ENCODE results near the gene TMEM63A. TPM values are rescaled to one million over a fixed set of nuclear protein-coding genes. Genes with fewer than 3 reads are reported as not detected.
A peak's percentile ranks its signal among the peaks of the same experiment; 100 is the strongest.

The TMEM63A gene
- total and polyA plus RNA-seq, 2 of the 13 experiments (the other 11 are each of a cell fraction or from before 2014, with no cell fraction given), result 23.9 to 53.3 TPM

DNA sequence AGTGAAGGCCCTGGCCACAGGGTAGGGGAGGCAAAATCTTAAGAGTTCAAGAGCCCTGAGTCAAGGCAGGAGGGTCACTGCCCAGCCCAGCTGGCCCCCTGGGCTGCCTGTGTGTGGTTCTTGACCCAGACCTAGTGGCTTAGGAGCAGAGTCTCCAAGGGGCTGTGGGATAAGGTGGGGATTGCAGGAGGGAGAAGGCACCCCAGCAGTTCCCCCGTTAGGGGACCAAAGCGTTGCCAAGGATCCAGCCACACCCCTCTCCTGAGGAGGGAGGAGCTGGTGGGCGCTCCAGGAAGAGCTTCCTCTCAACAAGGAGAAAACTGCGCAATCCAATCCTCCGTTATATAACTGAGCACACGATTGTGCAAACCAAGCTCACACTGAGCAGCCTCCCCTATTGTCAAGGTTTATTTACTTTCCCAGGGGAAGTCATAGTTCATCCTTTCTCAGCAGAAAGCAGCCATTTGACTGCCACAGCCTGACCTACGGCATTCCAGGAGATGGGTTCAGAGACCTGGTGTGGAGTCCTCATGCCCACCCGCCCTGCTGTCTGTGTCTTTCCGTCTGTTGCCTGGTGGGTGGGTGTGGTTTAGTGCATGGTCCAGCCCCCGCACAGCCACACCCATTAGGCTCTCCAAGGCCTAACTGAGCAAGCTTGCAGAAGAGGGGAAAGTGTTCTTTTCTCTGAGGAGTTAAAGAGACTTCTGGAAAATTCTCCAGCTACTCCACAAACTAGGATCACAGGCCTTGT lies 68.8 kb downstream of the TMEM63A start (continued):
- TF ChIP-seq, protein P1, sequence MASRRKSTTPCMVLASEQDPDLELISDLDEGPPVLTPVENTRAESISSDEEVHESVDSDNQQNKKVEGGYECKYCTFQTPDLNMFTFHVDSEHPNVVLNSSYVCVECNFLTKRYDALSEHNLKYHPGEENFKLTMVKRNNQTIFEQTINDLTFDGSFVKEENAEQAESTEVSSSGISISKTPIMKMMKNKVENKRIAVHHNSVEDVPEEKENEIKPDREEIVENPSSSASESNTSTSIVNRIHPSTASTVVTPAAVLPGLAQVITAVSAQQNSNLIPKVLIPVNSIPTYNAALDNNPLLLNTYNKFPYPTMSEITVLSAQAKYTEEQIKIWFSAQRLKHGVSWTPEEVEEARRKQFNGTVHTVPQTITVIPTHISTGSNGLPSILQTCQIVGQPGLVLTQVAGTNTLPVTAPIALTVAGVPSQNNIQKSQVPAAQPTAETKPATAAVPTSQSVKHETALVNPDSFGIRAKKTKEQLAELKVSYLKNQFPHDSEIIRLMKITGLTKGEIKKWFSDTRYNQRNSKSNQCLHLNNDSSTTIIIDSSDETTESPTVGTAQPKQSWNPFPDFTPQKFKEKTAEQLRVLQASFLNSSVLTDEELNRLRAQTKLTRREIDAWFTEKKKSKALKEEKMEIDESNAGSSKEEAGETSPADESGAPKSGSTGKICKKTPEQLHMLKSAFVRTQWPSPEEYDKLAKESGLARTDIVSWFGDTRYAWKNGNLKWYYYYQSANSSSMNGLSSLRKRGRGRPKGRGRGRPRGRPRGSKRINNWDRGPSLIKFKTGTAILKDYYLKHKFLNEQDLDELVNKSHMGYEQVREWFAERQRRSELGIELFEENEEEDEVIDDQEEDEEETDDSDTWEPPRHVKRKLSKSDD (CRISPR knock-in tag; IDR thresholded peaks at IDR 0.05; ENCODE audit: low read depth), result peak; percentile 63; the same call in 1 of the 2 replicates
- TF ChIP-seq ATF1 (CRISPR knock-in tag; IDR thresholded peaks at IDR 0.05), result peak; percentile 43; the same call in 1 of the 2 replicates

DNA sequence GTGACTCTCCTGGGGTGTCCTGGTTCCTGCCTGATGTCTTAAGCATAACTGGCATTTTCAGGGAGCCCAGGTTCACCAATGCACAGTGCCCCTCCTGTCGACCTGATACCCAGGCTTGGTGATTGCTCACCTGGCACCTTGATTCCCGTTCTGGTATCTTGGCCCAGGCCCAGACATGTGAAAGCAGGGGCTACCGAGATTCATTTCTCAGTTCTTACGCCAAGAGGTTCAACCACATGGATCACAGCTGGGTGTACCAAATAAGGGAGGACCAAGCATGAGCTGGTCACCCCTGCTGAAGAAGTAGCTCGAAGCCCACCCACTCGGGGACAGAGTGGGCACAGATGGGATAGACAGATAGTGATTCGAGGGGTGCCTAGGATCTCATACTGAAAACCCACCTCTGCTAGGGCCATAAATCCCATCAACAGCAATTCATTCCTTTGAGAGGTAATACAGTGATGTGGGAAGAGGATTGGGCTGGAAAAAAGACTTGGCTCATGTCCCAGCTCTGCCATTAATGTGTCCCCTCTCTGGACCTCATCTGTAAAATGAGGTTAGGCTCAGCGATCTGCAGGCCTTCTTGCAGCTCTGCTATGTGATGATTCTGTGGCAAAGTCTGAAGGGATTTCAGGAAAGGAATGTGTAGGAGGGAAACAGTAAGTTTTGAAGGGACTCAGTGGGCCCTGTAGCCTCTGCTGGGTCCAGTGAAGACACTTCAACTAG lies 69.5 kb downstream of the TMEM63A start:
- Histone ChIP-seq H3K4me3 (replicated peaks in 1 of 3; ENCODE audit: insufficient read depth in 1 of 3, low read depth in 2 of 3, low read length in 3 of 3) (peak overlapping the region in 2 of 3 experiments; percentile 11 to 87; a peak in 2 of 6 replicates), H3K36me3 (replicated peaks in 1 of 2; ENCODE audit: control insufficient read depth in 1 of 2, insufficient read depth in 2 of 2, low read length in 2 of 2) (peaks cover 0 to 1% of the 10 kb centered on the region in 2 experiments; a peak in 1 of 5 replicates), H2AFZ (ENCODE audit: low read length) (no peak overlapping the region), H3K4me2 (ENCODE audit: low read depth, low read length) (peak overlapping the region; percentile 93), H3K27me3 (ENCODE audit: control insufficient read depth in 1 of 2, insufficient read depth in 2 of 2, low read length in 2 of 2) (no peaks in the 10 kb centered on the region), H3K79me2 (ENCODE audit: insufficient read depth, low read length) (peaks cover 40% of the 10 kb centered on the region), H3K9me3 (ENCODE audit: low read length) (no peaks in the 10 kb centered on the region), H3K4me1 (ENCODE audit: insufficient read depth, low read length) (peaks cover 74% of the 10 kb centered on the region), H3K9ac (ENCODE audit: insufficient read depth, low read depth, low read length) (peak overlapping the region; percentile 38), H4K20me1 (ENCODE audit: insufficient read depth, low read length) (no peaks in the 10 kb centered on the region), H3K27ac (ENCODE audit: extremely low read length, insufficient read depth, low read length) (peak overlapping the region; percentile 72)
- no TSS peak for BruUV-seq (replicated peaks)
- in situ Hi-C loops (cut with HindIII; ENCODE audit: extremely low pct_ligation_motif_present, low pct_unique_long_range_greater_than_20kb), result no loop called here
- FAIRE-seq (peak; percentile 55), ATAC-seq (peak; percentile 4), DNase-seq (ENCODE audit: low spot score) (no peak)
- CTCF ChIA-PET (ENCODE audit: low intra/inter-chr PET ratio, low total read pairs), result no interaction called here
- WGBS (ENCODE audit: low lambda C conversion rate), result 68% methylated on average over 6 of the region's 8 CpGs
- intact Hi-C loops (cut with micrococcal nuclease; ENCODE audit: unreplicated experiment), result loop anchor here (1.0 to 2.0 kb wide), 3 partner anchors 32 to 70 kb away; partner anchors contain the start of genes SRP9 and TMEM63A
- TF ChIP-seq, protein P2, sequence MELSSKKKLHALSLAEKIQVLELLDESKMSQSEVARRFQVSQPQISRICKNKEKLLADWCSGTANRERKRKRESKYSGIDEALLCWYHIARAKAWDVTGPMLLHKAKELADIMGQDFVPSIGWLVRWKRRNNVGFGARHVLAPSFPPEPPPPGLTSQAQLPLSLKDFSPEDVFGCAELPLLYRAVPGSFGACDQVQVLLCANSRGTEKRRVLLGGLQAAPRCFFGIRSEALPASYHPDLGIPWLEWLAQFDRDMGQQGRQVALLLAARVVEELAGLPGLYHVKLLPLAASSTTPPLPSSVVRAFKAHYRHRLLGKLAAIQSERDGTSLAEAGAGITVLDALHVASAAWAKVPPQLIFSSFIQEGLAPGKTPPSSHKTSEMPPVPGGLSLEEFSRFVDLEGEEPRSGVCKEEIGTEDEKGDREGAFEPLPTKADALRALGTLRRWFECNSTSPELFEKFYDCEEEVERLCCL (CRISPR knock-in tag; IDR thresholded peaks at IDR 0.05; ENCODE audit: borderline replicate concordance), result 0 out of 2 replicates have a peak, but pooled peaks have one; percentile 3
- TF ChIP-seq, protein P3, sequence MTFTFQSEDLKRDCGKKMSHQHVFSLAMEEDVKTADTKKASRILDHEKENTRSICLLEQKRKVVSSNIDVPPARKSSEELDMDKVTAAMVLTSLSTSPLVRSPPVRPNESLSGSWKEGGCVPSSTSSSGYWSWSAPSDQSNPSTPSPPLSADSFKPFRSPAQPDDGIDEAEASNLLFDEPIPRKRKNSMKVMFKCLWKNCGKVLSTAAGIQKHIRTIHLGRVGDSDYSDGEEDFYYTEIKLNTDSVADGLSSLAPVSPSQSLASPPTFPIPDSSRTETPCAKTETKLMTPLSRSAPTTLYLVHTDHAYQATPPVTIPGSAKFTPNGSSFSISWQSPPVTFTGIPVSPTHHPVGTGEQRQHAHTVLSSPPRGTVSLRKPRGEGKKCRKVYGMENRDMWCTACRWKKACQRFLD (CRISPR knock-in tag; IDR thresholded peaks at IDR 0.05; ENCODE audit: borderline replicate concordance), result no peak
- TF ChIP-seq SNAI1 (CRISPR knock-in tag; IDR thresholded peaks at IDR 0.05; ENCODE audit: borderline replicate concordance) (peak; percentile 15; the same call in 1 of the 2 replicates), ZNF816 (CRISPR knock-in tag; IDR thresholded peaks at IDR 0.05; ENCODE audit: borderline replicate concordance) (no peak)
- POLR2A ChIA-PET, result interaction anchor here (0.6 to 6.3 kb wide), 11 partner anchors 10 to 250 kb away, joined by 3 to 87 read pairs (median 5); partner anchors contain the start of genes H3-3A, PYCR2, SRP9 and TMEM63A

Data from HepG2 (cell line).